Measurements from ENCODE around the gene TMOD2.

- TF ChIP-seq SPI1 (IDR thresholded peaks at IDR 0.05; ENCODE audit: low read depth, low read length) (no peak), POLR2A (IDR thresholded peaks at IDR 0.05; ENCODE audit: low read depth, low read length) (no peak), POU2F2 (IDR thresholded peaks at IDR 0.05; ENCODE audit: low read depth, low read length) (no peak), POLR2AphosphoS5 (IDR thresholded peaks at IDR 0.05; ENCODE audit: low read depth, low read length) (no peak)
Observed at GRCh38 chr15:51706291-51706690, 45.1 kb upstream of the TMOD2 start.

Data from GM12891 (cell line).